ENCODE data around the gene RAB25.

The RAB25 gene

DNA sequence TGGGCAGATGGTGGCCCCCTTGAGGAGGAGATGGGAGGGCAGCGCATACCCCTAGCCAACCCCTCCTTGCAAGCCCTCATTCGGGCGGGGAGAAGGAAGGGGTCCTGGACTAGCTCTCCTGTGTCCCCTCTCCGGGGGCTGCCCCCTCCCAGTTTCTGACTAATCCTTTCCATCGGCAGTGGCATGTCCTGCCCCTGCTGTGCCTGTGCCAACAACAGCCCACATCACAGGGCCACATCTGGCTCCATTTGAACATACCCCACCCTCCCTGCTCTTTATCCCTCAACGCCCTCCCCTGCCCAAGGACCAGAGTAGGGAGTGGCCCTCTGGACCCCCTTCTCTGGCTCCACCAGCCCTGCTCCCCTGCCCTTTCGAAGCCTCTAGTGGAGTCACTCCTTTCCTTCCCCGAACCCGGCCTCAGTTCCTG, 42.6 kb downstream of the RAB25 start:
- Histone ChIP-seq H3K9me3 (ENCODE audit: insufficient read depth, low read length) (no peaks in the 10 kb centered on the region), H3K27me3 (ENCODE audit: low read length) (no peaks in the 10 kb centered on the region), H3K79me2 (ENCODE audit: insufficient read depth, low read length) (no peaks in the 10 kb centered on the region), H3K9me2 (replicated peaks; ENCODE audit: insufficient read depth, low read length) (no peaks in the 10 kb centered on the region), H4K20me1 (ENCODE audit: low read depth, low read length) (no peaks in the 10 kb centered on the region), H3K4me3 (ENCODE audit: insufficient read depth, low read length, poor library complexity, severe bottlenecking) (no peak overlapping the region), H3F3A (ENCODE audit: insufficient read depth) (peaks cover 11% of the 10 kb centered on the region; the same call in 1 of the 2 replicates), H3K9ac (ENCODE audit: low read length) (no peak overlapping the region), H3K4me2 (ENCODE audit: low read depth, low read length, poor library complexity, severe bottlenecking) (no peak overlapping the region), H3K36me3 (ENCODE audit: low read length) (no peaks in the 10 kb centered on the region), H3K27ac (ENCODE audit: low read depth, low read length) (no peak overlapping the region), H2AFZ (ENCODE audit: low read depth, low read length, severe bottlenecking) (no peak overlapping the region)
- no peak for TF ChIP-seq EZH2phosphoT487 (conservative IDR thresholded peaks at IDR 0.05; ENCODE audit: low read length)
- TF ChIP-seq, protein P1, sequence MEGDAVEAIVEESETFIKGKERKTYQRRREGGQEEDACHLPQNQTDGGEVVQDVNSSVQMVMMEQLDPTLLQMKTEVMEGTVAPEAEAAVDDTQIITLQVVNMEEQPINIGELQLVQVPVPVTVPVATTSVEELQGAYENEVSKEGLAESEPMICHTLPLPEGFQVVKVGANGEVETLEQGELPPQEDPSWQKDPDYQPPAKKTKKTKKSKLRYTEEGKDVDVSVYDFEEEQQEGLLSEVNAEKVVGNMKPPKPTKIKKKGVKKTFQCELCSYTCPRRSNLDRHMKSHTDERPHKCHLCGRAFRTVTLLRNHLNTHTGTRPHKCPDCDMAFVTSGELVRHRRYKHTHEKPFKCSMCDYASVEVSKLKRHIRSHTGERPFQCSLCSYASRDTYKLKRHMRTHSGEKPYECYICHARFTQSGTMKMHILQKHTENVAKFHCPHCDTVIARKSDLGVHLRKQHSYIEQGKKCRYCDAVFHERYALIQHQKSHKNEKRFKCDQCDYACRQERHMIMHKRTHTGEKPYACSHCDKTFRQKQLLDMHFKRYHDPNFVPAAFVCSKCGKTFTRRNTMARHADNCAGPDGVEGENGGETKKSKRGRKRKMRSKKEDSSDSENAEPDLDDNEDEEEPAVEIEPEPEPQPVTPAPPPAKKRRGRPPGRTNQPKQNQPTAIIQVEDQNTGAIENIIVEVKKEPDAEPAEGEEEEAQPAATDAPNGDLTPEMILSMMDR (IDR thresholded peaks at IDR 0.05; ENCODE audit: insufficient read depth, low read length, poor library complexity, severe bottlenecking): no peak

DNA sequence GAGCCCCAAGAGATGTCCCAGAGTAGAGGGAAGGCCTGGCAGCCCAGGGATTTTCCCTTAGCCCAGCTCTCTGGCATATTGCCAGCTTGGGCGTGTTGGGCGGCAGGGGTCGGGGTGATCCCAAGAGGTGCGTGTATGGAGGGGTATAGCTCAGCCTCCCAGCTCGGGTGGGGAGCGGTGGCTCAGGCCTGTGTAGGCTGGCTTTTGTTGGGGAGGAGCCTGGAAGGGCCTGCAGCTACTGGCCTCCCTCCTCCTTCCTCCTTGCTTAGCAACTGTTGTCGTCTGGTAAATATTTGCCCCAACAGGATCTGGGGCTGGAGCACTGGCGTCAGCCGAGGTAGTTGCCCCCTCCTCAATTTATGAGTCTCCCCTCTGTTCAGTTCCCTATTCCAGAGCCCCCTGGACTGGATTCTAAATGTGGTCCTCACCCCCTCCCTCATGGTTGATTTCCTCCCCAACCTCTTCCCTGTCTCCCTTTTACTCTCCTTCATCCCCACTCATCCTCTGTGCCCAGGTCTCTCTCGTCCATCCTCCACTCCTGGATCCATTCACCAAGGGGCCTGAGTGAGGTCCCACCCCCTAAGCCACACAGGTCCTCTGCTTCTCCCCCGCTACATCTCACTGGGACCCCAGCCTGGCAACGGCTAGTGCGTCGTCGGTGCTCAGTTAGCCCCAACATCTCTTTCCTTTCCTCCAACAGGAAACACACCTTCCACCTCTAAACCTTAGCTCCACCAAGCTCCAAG, 43.3 kb downstream of the RAB25 start:
- Histone ChIP-seq H4K20me1 (ENCODE audit: low read depth, low read length) (no peaks in the 10 kb centered on the region), H3K9ac (ENCODE audit: low read length) (no peak overlapping the region), H3K36me3 (ENCODE audit: low read length) (no peaks in the 10 kb centered on the region), H3K79me2 (ENCODE audit: insufficient read depth, low read length) (no peaks in the 10 kb centered on the region), H3K4me3 (ENCODE audit: insufficient read depth, low read length, poor library complexity, severe bottlenecking) (no peak overlapping the region), H2AFZ (ENCODE audit: low read depth, low read length, severe bottlenecking) (no peak overlapping the region), H3K9me3 (ENCODE audit: insufficient read depth, low read length) (no peaks in the 10 kb centered on the region), H3K9me2 (replicated peaks; ENCODE audit: insufficient read depth, low read length) (no peaks in the 10 kb centered on the region), H3K4me2 (ENCODE audit: low read depth, low read length, poor library complexity, severe bottlenecking) (no peak overlapping the region), H3K27me3 (ENCODE audit: low read length) (no peaks in the 10 kb centered on the region), H3K27ac (ENCODE audit: low read depth, low read length) (no peak overlapping the region), H3F3A (ENCODE audit: insufficient read depth) (peaks cover 11% of the 10 kb centered on the region; the same call in 1 of the 2 replicates)
- no peak for TF ChIP-seq EZH2phosphoT487 (conservative IDR thresholded peaks at IDR 0.05; ENCODE audit: low read length)
- TF ChIP-seq, protein P1 (IDR thresholded peaks at IDR 0.05; ENCODE audit: insufficient read depth, low read length, poor library complexity, severe bottlenecking): no peak

DNA sequence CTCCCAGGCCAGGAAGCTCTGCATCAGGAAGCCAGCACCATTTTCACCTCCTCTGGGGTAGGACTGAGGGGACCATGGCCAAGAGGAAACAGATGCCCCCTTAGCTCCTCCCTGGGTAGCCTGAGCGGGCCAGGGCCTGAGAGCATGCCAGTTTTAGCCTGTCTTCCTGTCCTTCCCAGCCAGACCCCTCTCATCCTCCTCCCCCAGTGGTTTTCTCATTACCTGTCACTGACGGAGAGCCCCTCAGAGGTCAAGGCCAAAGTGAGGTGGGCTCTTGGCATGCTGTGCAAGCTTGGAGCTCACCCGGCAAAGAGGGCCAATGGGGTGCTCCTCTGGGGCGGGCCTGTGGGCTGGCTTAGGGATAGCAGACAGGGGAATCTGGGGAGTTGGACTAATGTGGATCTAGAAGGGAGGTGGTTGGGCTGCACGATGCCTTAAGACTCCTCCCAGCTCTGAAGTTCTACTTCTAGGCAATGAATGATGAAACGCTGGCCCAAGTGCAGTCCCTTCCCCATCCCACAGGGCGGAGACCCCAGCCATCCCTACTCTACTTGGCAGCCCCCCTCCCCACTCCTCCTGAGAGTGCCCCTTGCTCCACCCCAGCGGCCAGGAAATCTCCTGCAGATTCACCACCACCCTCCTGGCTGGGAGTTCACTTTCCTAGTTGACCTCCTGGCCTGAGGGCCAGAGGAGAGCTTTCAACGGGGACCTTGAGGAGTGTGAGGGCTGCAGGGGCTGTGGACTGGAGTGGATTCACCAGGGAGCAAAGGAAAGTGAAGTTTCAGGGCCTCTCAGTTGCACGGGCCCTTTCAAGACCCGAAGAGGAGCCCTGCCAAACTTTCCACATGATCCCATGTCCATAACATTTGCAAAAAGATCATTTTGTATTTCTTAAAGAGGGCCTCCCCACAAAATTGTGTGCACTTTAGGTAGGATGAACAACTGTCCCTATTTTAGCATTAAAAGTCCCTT, 44.2 kb downstream of the RAB25 start:
- H4K20me1 ChIP-seq (ENCODE audit: low read depth, low read length): no peaks in the 10 kb centered on the region
- H3K4me2 ChIP-seq (ENCODE audit: low read depth, low read length, poor library complexity, severe bottlenecking): peak overlapping the region; percentile 69
- peak overlapping the region; percentile 65 for H2AFZ ChIP-seq (ENCODE audit: low read depth, low read length, severe bottlenecking)
- H3K4me3 ChIP-seq (ENCODE audit: insufficient read depth, low read length, poor library complexity, severe bottlenecking): peak overlapping the region; percentile 48
- no peaks in the 10 kb centered on the region for H3K79me2 ChIP-seq (ENCODE audit: insufficient read depth, low read length)
- peak overlapping the region; percentile 57 for H3K9ac ChIP-seq (ENCODE audit: low read length)
- no peak overlapping the region for H3K27ac ChIP-seq (ENCODE audit: low read depth, low read length)
- H3F3A ChIP-seq (ENCODE audit: insufficient read depth): peaks cover 11% of the 10 kb centered on the region; the same call in 1 of the 2 replicates
- H3K27me3 ChIP-seq (ENCODE audit: low read length): no peaks in the 10 kb centered on the region
- H3K9me2 ChIP-seq (replicated peaks; ENCODE audit: insufficient read depth, low read length): no peaks in the 10 kb centered on the region
- H3K36me3 ChIP-seq (ENCODE audit: low read length): no peaks in the 10 kb centered on the region
- no peaks in the 10 kb centered on the region for H3K9me3 ChIP-seq (ENCODE audit: insufficient read depth, low read length)
- no peak for TF ChIP-seq EZH2phosphoT487 (conservative IDR thresholded peaks at IDR 0.05; ENCODE audit: low read length)
- TF ChIP-seq, protein P1 (IDR thresholded peaks at IDR 0.05; ENCODE audit: insufficient read depth, low read length, poor library complexity, severe bottlenecking): no peak
